ENCODE measurements around the gene EPHA7.

Gene EPHA7

DNA sequence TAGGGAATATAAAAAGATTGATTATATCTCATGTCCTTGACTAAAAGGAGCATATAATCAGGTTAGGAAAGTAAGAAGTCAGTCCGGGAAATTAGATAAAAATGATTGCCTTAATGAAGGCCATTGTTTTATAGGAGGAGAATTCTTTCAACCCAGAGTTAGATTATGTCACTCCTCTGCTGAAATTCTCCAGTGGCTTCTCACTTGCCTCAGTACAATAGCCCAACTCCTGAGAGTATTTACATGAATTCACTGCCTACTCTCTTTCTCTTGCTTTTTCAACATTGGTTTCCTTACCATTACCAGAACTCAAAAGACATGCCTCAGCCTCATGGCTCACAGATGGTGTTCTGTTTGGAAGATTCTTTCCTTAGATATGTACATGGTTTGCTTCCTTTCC is 114.9 kb downstream of the EPHA7 start:
- Histone ChIP-seq H3K23ac (ENCODE audit: low read length) (no peak overlapping the region), H3K4me2 (ENCODE audit: low read length) (no peak overlapping the region), H3K9ac (ENCODE audit: low read length) (no peak overlapping the region), H3K79me1 (ENCODE audit: low read length) (no peaks in the 10 kb centered on the region), H2BK15ac (replicated peaks; ENCODE audit: low read depth) (no peak overlapping the region), H4K5ac (ENCODE audit: low read length) (no peak overlapping the region), H2BK5ac (ENCODE audit: low read length) (no peak overlapping the region), H3K56ac (ENCODE audit: low read length) (no peak overlapping the region), H3K4me3 (ENCODE audit: low read length) (no peak overlapping the region), H2AK5ac (ENCODE audit: low read length) (no peak overlapping the region), H3K27me3 (ENCODE audit: insufficient read depth, low read length, poor library complexity) (no peaks in the 10 kb centered on the region), H4K8ac (ENCODE audit: low read depth, low read length) (no peak overlapping the region), H2BK120ac (ENCODE audit: low read depth, low read length) (no peak overlapping the region), H3K79me2 (ENCODE audit: control insufficient read depth, insufficient read depth, low read length) (no peaks in the 10 kb centered on the region), H3K36me3 (ENCODE audit: control insufficient read depth, insufficient read depth, low read length) (no peaks in the 10 kb centered on the region), H3K4ac (ENCODE audit: low read depth, low read length) (no peak overlapping the region), H3K18ac (ENCODE audit: low read length) (no peak overlapping the region), H3K4me1 (ENCODE audit: control insufficient read depth, low read depth, low read length) (no peaks in the 10 kb centered on the region), H3K27ac (ENCODE audit: low read depth, low read length) (no peak overlapping the region)
- peak; percentile 18 for DNase-seq
- WGBS (ENCODE audit: extremely low coverage, insufficient coverage, low lambda C conversion rate) = no CpG with 5 or more reads among the region's 1 CpG

GRCh38 chr6:93300661-93301060 is 118.7 kb downstream of the EPHA7 start:
- Histone ChIP-seq H3K79me1 (ENCODE audit: low read length) (no peaks in the 10 kb centered on the region), H2BK15ac (replicated peaks; ENCODE audit: low read depth) (no peak overlapping the region), H3K23ac (ENCODE audit: low read length) (no peak overlapping the region), H3K4ac (ENCODE audit: low read depth, low read length) (no peak overlapping the region), H3K9ac (ENCODE audit: low read length) (no peak overlapping the region), H2AK5ac (ENCODE audit: low read length) (no peak overlapping the region), H3K4me2 (ENCODE audit: low read length) (no peak overlapping the region), H3K56ac (ENCODE audit: low read length) (no peak overlapping the region), H3K4me1 (ENCODE audit: control insufficient read depth, low read depth, low read length) (no peaks in the 10 kb centered on the region), H3K18ac (ENCODE audit: low read length) (no peak overlapping the region), H4K5ac (ENCODE audit: low read length) (no peak overlapping the region), H3K4me3 (ENCODE audit: low read length) (no peak overlapping the region), H3K27ac (ENCODE audit: low read depth, low read length) (no peak overlapping the region), H2BK5ac (ENCODE audit: low read length) (no peak overlapping the region), H2BK120ac (ENCODE audit: low read depth, low read length) (no peak overlapping the region), H3K27me3 (ENCODE audit: insufficient read depth, low read length, poor library complexity) (no peaks in the 10 kb centered on the region), H3K79me2 (ENCODE audit: control insufficient read depth, insufficient read depth, low read length) (no peaks in the 10 kb centered on the region), H4K8ac (ENCODE audit: low read depth, low read length) (no peak overlapping the region), H3K36me3 (ENCODE audit: control insufficient read depth, insufficient read depth, low read length) (no peaks in the 10 kb centered on the region)
- WGBS (ENCODE audit: extremely low coverage, insufficient coverage, low lambda C conversion rate) = no CpG with 5 or more reads among the region's 3 CpGs
- no peak for DNase-seq

- Histone ChIP-seq H3K79me2 (ENCODE audit: control insufficient read depth, insufficient read depth, low read length) (no peaks in the 10 kb centered on the region), H2BK15ac (replicated peaks; ENCODE audit: low read depth) (no peak overlapping the region), H3K9ac (ENCODE audit: low read length) (no peak overlapping the region), H4K8ac (ENCODE audit: low read depth, low read length) (no peak overlapping the region), H3K4me1 (ENCODE audit: control insufficient read depth, low read depth, low read length) (no peaks in the 10 kb centered on the region), H4K5ac (ENCODE audit: low read length) (no peak overlapping the region), H2BK5ac (ENCODE audit: low read length) (no peak overlapping the region), H2BK120ac (ENCODE audit: low read depth, low read length) (no peak overlapping the region), H3K4ac (ENCODE audit: low read depth, low read length) (no peak overlapping the region), H3K18ac (ENCODE audit: low read length) (no peak overlapping the region), H3K23ac (ENCODE audit: low read length) (no peak overlapping the region), H3K4me2 (ENCODE audit: low read length) (no peak overlapping the region), H2AK5ac (ENCODE audit: low read length) (no peak overlapping the region), H3K27ac (ENCODE audit: low read depth, low read length) (no peak overlapping the region), H3K36me3 (ENCODE audit: control insufficient read depth, insufficient read depth, low read length) (no peaks in the 10 kb centered on the region), H3K56ac (ENCODE audit: low read length) (no peak overlapping the region), H3K27me3 (ENCODE audit: insufficient read depth, low read length, poor library complexity) (no peaks in the 10 kb centered on the region), H3K79me1 (ENCODE audit: low read length) (no peaks in the 10 kb centered on the region), H3K4me3 (ENCODE audit: low read length) (no peak overlapping the region)
- no CpG with 5 or more reads among the region's 3 CpGs for WGBS (ENCODE audit: extremely low coverage, insufficient coverage, low lambda C conversion rate)
- DNase-seq = no peak
Measured at GRCh38 chr6:93299622-93300021, 119.7 kb downstream of the EPHA7 start.

GRCh38 chr6:93295631-93296030 is 123.7 kb downstream of the EPHA7 start:
- no peak for DNase-seq
- no peak overlapping the region for H3K4me2 ChIP-seq (ENCODE audit: low read length)
- no peak overlapping the region for H2AK5ac ChIP-seq (ENCODE audit: low read length)
- no peaks in the 10 kb centered on the region for H3K36me3 ChIP-seq (ENCODE audit: control insufficient read depth, insufficient read depth, low read length)
- H3K4ac ChIP-seq (ENCODE audit: low read depth, low read length) = no peak overlapping the region
- H3K79me1 ChIP-seq (ENCODE audit: low read length) = no peaks in the 10 kb centered on the region
- H3K79me2 ChIP-seq (ENCODE audit: control insufficient read depth, insufficient read depth, low read length) = no peaks in the 10 kb centered on the region
- no peak overlapping the region for H4K8ac ChIP-seq (ENCODE audit: low read depth, low read length)
- H2BK120ac ChIP-seq (ENCODE audit: low read depth, low read length) = no peak overlapping the region
- no peak overlapping the region for H3K18ac ChIP-seq (ENCODE audit: low read length)
- H2BK15ac ChIP-seq (replicated peaks; ENCODE audit: low read depth) = no peak overlapping the region
- H3K23ac ChIP-seq (ENCODE audit: low read length) = no peak overlapping the region
- no peaks in the 10 kb centered on the region for H3K27me3 ChIP-seq (ENCODE audit: insufficient read depth, low read length, poor library complexity)
- no peak overlapping the region for H3K4me3 ChIP-seq (ENCODE audit: low read length)
- H3K27ac ChIP-seq (ENCODE audit: low read depth, low read length) = no peak overlapping the region
- no peak overlapping the region for H4K5ac ChIP-seq (ENCODE audit: low read length)
- no peaks in the 10 kb centered on the region for H3K4me1 ChIP-seq (ENCODE audit: control insufficient read depth, low read depth, low read length)
- H3K56ac ChIP-seq (ENCODE audit: low read length) = no peak overlapping the region
- no peak overlapping the region for H3K9ac ChIP-seq (ENCODE audit: low read length)
- H2BK5ac ChIP-seq (ENCODE audit: low read length) = no peak overlapping the region

DNA sequence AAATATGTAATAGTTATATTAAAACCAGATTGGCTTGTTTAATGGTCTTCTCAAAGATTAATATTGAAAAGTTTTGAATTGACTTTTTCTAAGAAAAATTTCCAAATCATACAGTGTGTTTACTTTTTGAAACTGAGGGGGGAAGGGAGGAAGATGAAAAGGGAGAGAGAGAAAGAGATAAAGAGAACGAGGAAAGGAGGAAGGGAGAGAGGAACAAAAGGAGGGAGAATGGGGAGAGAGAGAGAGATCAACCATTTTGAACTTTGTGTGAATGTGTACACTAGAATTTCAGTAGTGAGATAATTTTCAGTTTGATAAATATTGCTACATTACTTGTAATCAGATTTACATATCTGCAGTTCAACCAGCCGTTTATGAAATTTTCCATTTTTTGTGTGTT is 124.5 kb downstream of the EPHA7 start:
- Histone ChIP-seq H2BK15ac (replicated peaks; ENCODE audit: low read depth) (no peak overlapping the region), H3K9ac (ENCODE audit: low read length) (no peak overlapping the region), H3K36me3 (ENCODE audit: control insufficient read depth, insufficient read depth, low read length) (no peaks in the 10 kb centered on the region), H3K4ac (ENCODE audit: low read depth, low read length) (no peak overlapping the region), H3K23ac (ENCODE audit: low read length) (no peak overlapping the region), H2BK120ac (ENCODE audit: low read depth, low read length) (no peak overlapping the region), H3K27me3 (ENCODE audit: insufficient read depth, low read length, poor library complexity) (no peaks in the 10 kb centered on the region), H3K4me2 (ENCODE audit: low read length) (no peak overlapping the region), H3K79me2 (ENCODE audit: control insufficient read depth, insufficient read depth, low read length) (no peaks in the 10 kb centered on the region), H2BK5ac (ENCODE audit: low read length) (no peak overlapping the region), H4K5ac (ENCODE audit: low read length) (no peak overlapping the region), H3K56ac (ENCODE audit: low read length) (no peak overlapping the region), H3K18ac (ENCODE audit: low read length) (no peak overlapping the region), H2AK5ac (ENCODE audit: low read length) (no peak overlapping the region), H3K4me1 (ENCODE audit: control insufficient read depth, low read depth, low read length) (no peaks in the 10 kb centered on the region), H3K79me1 (ENCODE audit: low read length) (no peaks in the 10 kb centered on the region), H3K27ac (ENCODE audit: low read depth, low read length) (no peak overlapping the region), H4K8ac (ENCODE audit: low read depth, low read length) (no peak overlapping the region), H3K4me3 (ENCODE audit: low read length) (no peak overlapping the region)
- WGBS (ENCODE audit: extremely low coverage, insufficient coverage, low lambda C conversion rate) = no CpG with 5 or more reads among the region's 2 CpGs
- DNase-seq = no peak

DNA sequence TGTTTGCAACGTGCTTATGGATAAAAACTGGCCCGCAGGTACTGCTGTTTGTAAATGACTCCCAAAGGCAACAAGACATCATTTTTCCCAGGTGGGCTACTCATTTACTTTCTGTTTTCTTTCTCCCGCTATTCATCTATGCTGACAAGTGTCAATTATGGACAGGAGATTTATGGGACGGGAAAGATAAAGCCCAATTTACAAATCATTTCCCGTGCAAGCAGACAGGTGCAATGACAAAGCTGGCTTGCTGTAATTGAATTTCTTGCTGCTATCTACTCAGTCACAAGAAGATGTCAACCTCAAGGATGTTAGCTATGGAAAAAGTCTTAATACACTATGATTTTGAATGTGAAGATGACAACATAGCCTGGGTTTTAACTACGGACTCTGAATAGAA is 125.5 kb downstream of the EPHA7 start:
- Histone ChIP-seq H3K79me1 (ENCODE audit: low read length) (no peaks in the 10 kb centered on the region), H3K9ac (ENCODE audit: low read length) (no peak overlapping the region), H3K18ac (ENCODE audit: low read length) (no peak overlapping the region), H3K4me1 (ENCODE audit: control insufficient read depth, low read depth, low read length) (no peaks in the 10 kb centered on the region), H3K36me3 (ENCODE audit: control insufficient read depth, insufficient read depth, low read length) (no peaks in the 10 kb centered on the region), H2BK5ac (ENCODE audit: low read length) (no peak overlapping the region), H3K27me3 (ENCODE audit: insufficient read depth, low read length, poor library complexity) (no peaks in the 10 kb centered on the region), H3K27ac (ENCODE audit: low read depth, low read length) (no peak overlapping the region), H3K23ac (ENCODE audit: low read length) (no peak overlapping the region), H2BK15ac (replicated peaks; ENCODE audit: low read depth) (no peak overlapping the region), H3K4me2 (ENCODE audit: low read length) (no peak overlapping the region), H2AK5ac (ENCODE audit: low read length) (no peak overlapping the region), H3K79me2 (ENCODE audit: control insufficient read depth, insufficient read depth, low read length) (no peaks in the 10 kb centered on the region), H3K56ac (ENCODE audit: low read length) (no peak overlapping the region), H3K4ac (ENCODE audit: low read depth, low read length) (no peak overlapping the region), H4K8ac (ENCODE audit: low read depth, low read length) (no peak overlapping the region), H3K4me3 (ENCODE audit: low read length) (no peak overlapping the region), H4K5ac (ENCODE audit: low read length) (no peak overlapping the region), H2BK120ac (ENCODE audit: low read depth, low read length) (no peak overlapping the region)
- no peak for DNase-seq
- WGBS (ENCODE audit: extremely low coverage, insufficient coverage, low lambda C conversion rate) = no CpG with 5 or more reads among the region's 6 CpGs
